Activated naive CD4-positive, alpha-beta T cell treated with anti-CD3 and anti-CD28 coated beads, Interleukin-2, amount 10 ng/mL, durations not matched to agents 7 days and 5 days (primary cell): ENCODE measurements around the gene HNRNPK.
"Not testable (repeated sequence)": the region's sequence is repeated elsewhere in the genome, so short reads cannot be mapped to it uniquely, and the experiment has no call there.

Experiments used
- CTCF ChIA-PET: fragments of 350-600 bp; sonication (Branson Sonifier 250); formaldehyde crosslinking; loops from one replicate; lab custom pipeline; 2021; ENCODE audit warnings: antibody characterized with exemption; lab: Charles Lee
- DNase-seq: peaks from one replicate; pipeline ENCODE4 v3.0.0-alpha.2; 2020
- H3K27ac Mint-ChIP-seq: one replicate; pipeline ENCODE4 v1.8.0; 2021; ENCODE audit warnings: mild to moderate bottlenecking, moderate library complexity, mixed read lengths
- H3K27me3 Mint-ChIP-seq: one replicate; pipeline ENCODE4 v1.8.0; 2021; ENCODE audit warnings: mild to moderate bottlenecking, mixed read lengths
- H3K36me3 Mint-ChIP-seq: one replicate; pipeline ENCODE4 v1.8.0; 2021; ENCODE audit warnings: mixed read lengths
- H3K4me1 Mint-ChIP-seq: one replicate; pipeline ENCODE4 v1.8.0; 2021; ENCODE audit warnings: mixed read lengths
- H3K4me3 Mint-ChIP-seq: one replicate; pipeline ENCODE4 v1.8.0; 2021; ENCODE audit warnings: mild to moderate bottlenecking, moderate library complexity, mixed read lengths
- H3K9me3 Mint-ChIP-seq: one replicate; pipeline ENCODE4 v1.8.0; 2021; ENCODE audit warnings: mixed read lengths

The HNRNPK gene

GRCh38 chr9:83965350-83966208 is 14.4 kb downstream of the HNRNPK start:
- Mint-ChIP-seq H3K4me1 (peaks cover 2% of the 10 kb centered on the region), H3K4me3 (no peak overlapping the region), H3K27me3 (peaks cover 7% of the 10 kb centered on the region), H3K9me3 (no peaks in the 10 kb centered on the region), H3K27ac (peak overlapping the region; percentile 69), H3K36me3 (peaks cover 43% of the 10 kb centered on the region)
- DNase-seq, result no peak
- CTCF ChIA-PET, result no interaction called here

GRCh38 chr9:83964973-83965349 is 15.1 kb downstream of the HNRNPK start:
- Mint-ChIP-seq H3K27me3 (peaks cover 7% of the 10 kb centered on the region), H3K27ac (peak overlapping the region; percentile 69), H3K36me3 (peaks cover 37% of the 10 kb centered on the region), H3K4me1 (peaks cover 2% of the 10 kb centered on the region), H3K4me3 (no peak overlapping the region), H3K9me3 (no peaks in the 10 kb centered on the region)
- DNase-seq, result no peak
- CTCF ChIA-PET, result interaction anchor here (1.7 kb wide), 1 partner anchor 28 kb away, joined by 3 read pairs; no protein-coding TSS in a partner anchor

GRCh38 chr9:83962165-83962564 is 17.9 kb downstream of the HNRNPK start:
- Mint-ChIP-seq H3K4me3 (no peak overlapping the region), H3K27ac (no peak overlapping the region), H3K4me1 (peaks cover 5% of the 10 kb centered on the region), H3K9me3 (no peaks in the 10 kb centered on the region), H3K27me3 (peaks cover 11% of the 10 kb centered on the region), H3K36me3 (peaks cover 16% of the 10 kb centered on the region)
- CTCF ChIA-PET, result no interaction called here
- no peak for DNase-seq

GRCh38 chr9:83960991-83961390 is 19.0 kb downstream of the HNRNPK start:
- no peak overlapping the region for H3K27ac Mint-ChIP-seq
- H3K9me3 Mint-ChIP-seq, result no peaks in the 10 kb centered on the region
- no peak overlapping the region for H3K4me3 Mint-ChIP-seq
- no peak for DNase-seq
- peaks cover 14% of the 10 kb centered on the region for H3K4me1 Mint-ChIP-seq
- peaks cover 11% of the 10 kb centered on the region for H3K27me3 Mint-ChIP-seq
- CTCF ChIA-PET, result interaction anchor here (1.1 kb wide), 1 partner anchor 300 kb away, joined by 4 read pairs; no protein-coding TSS in a partner anchor
- peaks cover 14% of the 10 kb centered on the region for H3K36me3 Mint-ChIP-seq

- no peak for DNase-seq
These were observed 21.0 kb downstream of the HNRNPK start for GRCh38 chr9:83959061-83959460.

GRCh38 chr9:83957248-83957513 is 22.8 kb downstream of the HNRNPK start:
- peaks cover 10% of the 10 kb centered on the region for H3K27me3 Mint-ChIP-seq
- H3K4me3 Mint-ChIP-seq, result peak overlapping the region; percentile 92
- H3K4me1 Mint-ChIP-seq, result peaks cover 27% of the 10 kb centered on the region
- no peak overlapping the region for H3K27ac Mint-ChIP-seq
- H3K36me3 Mint-ChIP-seq, result peaks cover 11% of the 10 kb centered on the region
- no peak for DNase-seq
- no peaks in the 10 kb centered on the region for H3K9me3 Mint-ChIP-seq
- CTCF ChIA-PET, result no interaction called here

More at GRCh38 chr9:83959061-83959460, 21.0 kb downstream of the HNRNPK start:
- H3K27me3 Mint-ChIP-seq, result peaks cover 11% of the 10 kb centered on the region
- H3K9me3 Mint-ChIP-seq, result no peaks in the 10 kb centered on the region
- H3K27ac Mint-ChIP-seq, result no peak overlapping the region
- CTCF ChIA-PET, result no interaction called here
- peaks cover 11% of the 10 kb centered on the region for H3K36me3 Mint-ChIP-seq
- H3K4me3 Mint-ChIP-seq, result no peak overlapping the region
- peaks cover 26% of the 10 kb centered on the region for H3K4me1 Mint-ChIP-seq

GRCh38 chr9:83956436-83957247 is 23.4 kb downstream of the HNRNPK start:
- peaks cover 27% of the 10 kb centered on the region for H3K4me1 Mint-ChIP-seq
- H3K27ac Mint-ChIP-seq, result peak overlapping the region; percentile 90
- CTCF ChIA-PET, result no interaction called here
- peak; percentile 79 for DNase-seq
- H3K27me3 Mint-ChIP-seq, result peaks cover 5% of the 10 kb centered on the region
- H3K4me3 Mint-ChIP-seq, result peak overlapping the region; percentile 92
- peaks cover 11% of the 10 kb centered on the region for H3K36me3 Mint-ChIP-seq
- H3K9me3 Mint-ChIP-seq, result no peaks in the 10 kb centered on the region

- CTCF ChIA-PET, result no interaction called here
- Mint-ChIP-seq H3K27ac (peak overlapping the region; percentile 90), H3K27me3 (peaks cover 5% of the 10 kb centered on the region), H3K9me3 (no peaks in the 10 kb centered on the region), H3K4me3 (peak overlapping the region; percentile 92), H3K4me1 (peaks cover 27% of the 10 kb centered on the region), H3K36me3 (peaks cover 12% of the 10 kb centered on the region)
- DNase-seq, result peak; percentile 44
These were observed 24.0 kb downstream of the HNRNPK start for GRCh38 chr9:83956086-83956435.

- H3K9me3 Mint-ChIP-seq, H3K27ac Mint-ChIP-seq, H3K4me1 Mint-ChIP-seq, H3K27me3 Mint-ChIP-seq, DNase-seq, H3K4me3 Mint-ChIP-seq, CTCF ChIA-PET: not testable (repeated sequence)
- H3K36me3 Mint-ChIP-seq, result peaks cover 18% of the 10 kb centered on the region
These were observed 31.9 kb downstream of the HNRNPK start for GRCh38 chr9:83948096-83948495.

- H3K4me1 Mint-ChIP-seq, result no peaks in the 10 kb centered on the region
- CTCF ChIA-PET, result interaction anchor here (0.9 to 2.8 kb wide), 3 partner anchors 32 to 375 kb away, joined by 3 to 11 read pairs (median 5); no protein-coding TSS in a partner anchor
- no peaks in the 10 kb centered on the region for H3K9me3 Mint-ChIP-seq
- DNase-seq, result no peak
- H3K27ac Mint-ChIP-seq, result no peak overlapping the region
- H3K36me3 Mint-ChIP-seq, result peaks cover 15% of the 10 kb centered on the region
- H3K27me3 Mint-ChIP-seq, result no peaks in the 10 kb centered on the region
- no peak overlapping the region for H3K4me3 Mint-ChIP-seq
These were observed 39.3 kb downstream of the HNRNPK start for GRCh38 chr9:83940590-83941303.

- DNase-seq, result peak; percentile 34
- no peaks in the 10 kb centered on the region for H3K4me1 Mint-ChIP-seq
- peaks cover 11% of the 10 kb centered on the region for H3K36me3 Mint-ChIP-seq
- H3K9me3 Mint-ChIP-seq, result no peaks in the 10 kb centered on the region
- no peaks in the 10 kb centered on the region for H3K27me3 Mint-ChIP-seq
- H3K27ac Mint-ChIP-seq, result no peak overlapping the region
- H3K4me3 Mint-ChIP-seq, result no peak overlapping the region
- CTCF ChIA-PET, result interaction anchor here (0.7 to 3.5 kb wide), 17 partner anchors 9 to 463 kb away, joined by 3 to 23 read pairs (median 4); partner anchors contain the start of gene KIF27
These were observed 42.1 kb downstream of the HNRNPK start for GRCh38 chr9:83937861-83938455.

- Mint-ChIP-seq H3K4me3 (no peak overlapping the region), H3K4me1 (peaks cover 8% of the 10 kb centered on the region), H3K27me3 (peaks cover 3% of the 10 kb centered on the region), H3K9me3 (no peaks in the 10 kb centered on the region), H3K27ac (no peak overlapping the region), H3K36me3 (peaks cover 6% of the 10 kb centered on the region)
- CTCF ChIA-PET, result interaction anchor here (0.9 to 3.5 kb wide), 8 partner anchors 10 to 461 kb away, joined by 3 to 23 read pairs (median 4); partner anchors contain the start of gene KIF27
- no peak for DNase-seq
These were observed 43.5 kb downstream of the HNRNPK start for GRCh38 chr9:83936523-83936922.

- no peak for DNase-seq
- H3K4me1 Mint-ChIP-seq, result peaks cover 11% of the 10 kb centered on the region
- no peak overlapping the region for H3K4me3 Mint-ChIP-seq
- no peaks in the 10 kb centered on the region for H3K9me3 Mint-ChIP-seq
- CTCF ChIA-PET, result interaction anchor here (1.1 to 3.5 kb wide), 4 partner anchors 238 to 381 kb away, joined by 4 to 23 read pairs (median 10); no protein-coding TSS in a partner anchor
- H3K27me3 Mint-ChIP-seq, result peaks cover 3% of the 10 kb centered on the region
- no peak overlapping the region for H3K27ac Mint-ChIP-seq
- H3K36me3 Mint-ChIP-seq, result peaks cover 2% of the 10 kb centered on the region
These were observed 44.6 kb downstream of the HNRNPK start for GRCh38 chr9:83935276-83935935.
